Measurements from ENCODE around the gene CNTN5.
"Not testable (repeated sequence)": the region's sequence is repeated elsewhere in the genome, so short reads cannot be mapped to it uniquely, and the experiment has no call there.

CNTN5 gene

GRCh38 chr11:100229086-100229485, 1208.3 kb downstream of the CNTN5 start:
- DNase-seq: no peak

DNA sequence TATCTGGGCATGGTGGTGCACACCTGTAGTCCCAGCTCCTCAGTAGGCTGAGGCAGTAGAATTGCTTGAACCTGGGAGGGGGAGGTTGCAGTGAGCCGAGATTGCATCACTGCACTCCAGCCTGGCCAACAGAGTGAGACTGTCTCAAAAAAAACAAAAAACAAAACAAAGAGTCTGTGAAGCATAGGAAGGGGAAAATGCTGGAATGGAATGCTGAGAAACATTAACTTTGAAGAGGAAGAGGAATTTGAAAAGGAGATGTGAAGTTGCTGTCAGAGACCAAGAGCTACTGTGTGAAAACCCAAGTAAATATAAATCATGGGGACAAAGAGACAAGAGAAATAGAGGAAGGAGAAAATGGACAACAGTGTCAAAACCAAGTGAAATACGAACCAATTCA, 1211.3 kb downstream of the CNTN5 start:
- DNase-seq: no peak

- no peak for DNase-seq
These were observed 1214.3 kb downstream of the CNTN5 start for GRCh38 chr11:100235085-100235484.

- DNase-seq: no peak
These were observed 1219.3 kb downstream of the CNTN5 start for GRCh38 chr11:100240025-100240539.

- no peak for DNase-seq
These were observed 1227.0 kb downstream of the CNTN5 start for GRCh38 chr11:100247704-100248103.

DNA sequence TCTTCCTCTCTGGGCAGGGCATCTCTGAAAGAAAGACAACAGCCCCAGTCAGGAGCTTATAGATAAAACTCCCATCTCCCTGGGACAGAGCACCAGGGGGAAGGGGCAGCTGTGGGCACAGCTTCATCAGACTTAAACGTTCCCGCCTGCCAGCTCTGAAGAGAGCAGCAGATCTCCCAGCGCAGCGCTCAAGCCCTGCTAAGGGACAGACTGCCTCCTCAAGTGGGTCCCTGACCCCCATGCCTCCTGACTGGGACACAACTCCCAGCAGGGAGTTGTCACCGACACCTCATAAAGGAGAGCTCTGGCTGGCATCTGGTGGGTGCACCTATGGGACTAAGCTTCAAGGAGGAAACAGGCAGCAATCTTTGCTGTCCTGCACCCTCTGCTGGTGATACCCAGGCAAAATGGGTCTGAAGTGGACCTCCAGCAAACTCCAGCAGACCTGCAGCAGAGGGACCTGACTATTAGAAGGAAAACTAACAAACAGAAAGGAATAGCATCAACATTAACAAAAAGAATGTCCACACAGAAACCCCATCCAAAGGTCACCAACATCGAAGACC, 1236.6 kb downstream of the CNTN5 start:
- DNase-seq: not testable (repeated sequence)

- DNase-seq: no peak
These were observed 1248.8 kb downstream of the CNTN5 start for GRCh38 chr11:100269516-100269915.

- no peak for DNase-seq
These were observed 1252.5 kb downstream of the CNTN5 start for GRCh38 chr11:100273066-100273815.

DNA sequence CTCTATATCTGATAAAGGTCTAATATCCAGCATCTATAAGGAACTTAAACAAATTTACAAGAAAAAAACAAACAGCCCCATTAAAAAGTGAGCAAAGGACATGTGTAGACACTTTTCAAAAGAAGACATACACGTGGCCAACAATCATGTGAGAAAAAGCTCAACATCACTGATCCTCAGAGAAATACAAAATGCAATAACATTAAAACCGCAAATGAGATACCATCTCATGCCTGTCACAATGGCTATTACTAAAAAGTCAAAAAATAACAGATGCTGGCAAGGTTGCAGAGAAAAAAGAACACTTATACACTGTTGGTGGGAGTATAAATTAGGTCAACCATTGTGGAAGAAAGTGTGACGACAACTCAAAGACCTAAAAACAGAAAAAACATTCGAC, 1253.7 kb downstream of the CNTN5 start:
- not testable (repeated sequence) for DNase-seq

- no peak for DNase-seq
These were observed 1274.0 kb downstream of the CNTN5 start for GRCh38 chr11:100294748-100295147.

- no peak for DNase-seq
These were observed 1275.4 kb downstream of the CNTN5 start for GRCh38 chr11:100296051-100296679.

DNA sequence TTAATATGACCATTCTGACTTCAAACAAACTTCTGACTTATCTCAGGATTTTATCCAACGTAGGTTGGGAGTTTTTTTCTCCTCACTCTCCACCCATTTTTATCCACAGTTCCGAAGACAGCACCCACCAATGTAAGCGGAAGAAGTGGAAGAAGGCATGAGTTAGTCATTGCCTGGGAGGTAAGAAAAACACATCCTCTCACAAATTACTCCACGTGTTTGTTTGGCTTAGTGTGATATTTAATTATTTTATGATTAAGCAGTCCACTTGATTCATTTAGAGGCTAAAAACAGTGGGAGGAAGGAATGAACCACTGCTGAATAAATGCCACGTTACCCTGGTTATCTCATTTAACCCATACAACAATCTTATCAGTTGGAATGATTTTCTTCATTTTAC, 1276.8 kb downstream of the CNTN5 start:
- no peak for DNase-seq

- DNase-seq: no peak
These were observed 1282.1 kb downstream of the CNTN5 start for GRCh38 chr11:100302824-100303223.

- no peak for DNase-seq
These were observed 1283.1 kb downstream of the CNTN5 start for GRCh38 chr11:100303897-100304296.

DNA sequence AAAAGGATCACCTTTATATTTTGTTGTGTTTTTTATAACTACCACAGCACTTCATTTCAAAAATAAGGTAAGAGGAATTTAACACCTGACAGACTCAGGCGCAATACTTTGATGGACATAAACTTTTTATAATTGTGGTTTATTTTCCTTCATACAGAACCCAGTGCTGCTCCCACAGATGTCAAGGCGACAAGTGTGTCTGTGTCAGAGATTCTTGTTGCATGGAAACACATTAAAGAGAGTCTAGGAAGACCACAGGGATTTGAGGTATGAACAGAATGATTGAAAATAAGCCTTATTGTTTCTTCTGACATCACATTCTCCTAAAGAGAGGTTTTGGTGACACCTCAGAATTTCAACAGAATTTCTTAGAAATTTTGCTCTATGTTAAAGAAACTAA, 1287.5 kb downstream of the CNTN5 start:
- DNase-seq: no peak

GRCh38 chr11:100315946-100316345, 1295.2 kb downstream of the CNTN5 start:
- DNase-seq: no peak

GRCh38 chr11:100316952-100317351, 1296.2 kb downstream of the CNTN5 start:
- DNase-seq: no peak

DNA sequence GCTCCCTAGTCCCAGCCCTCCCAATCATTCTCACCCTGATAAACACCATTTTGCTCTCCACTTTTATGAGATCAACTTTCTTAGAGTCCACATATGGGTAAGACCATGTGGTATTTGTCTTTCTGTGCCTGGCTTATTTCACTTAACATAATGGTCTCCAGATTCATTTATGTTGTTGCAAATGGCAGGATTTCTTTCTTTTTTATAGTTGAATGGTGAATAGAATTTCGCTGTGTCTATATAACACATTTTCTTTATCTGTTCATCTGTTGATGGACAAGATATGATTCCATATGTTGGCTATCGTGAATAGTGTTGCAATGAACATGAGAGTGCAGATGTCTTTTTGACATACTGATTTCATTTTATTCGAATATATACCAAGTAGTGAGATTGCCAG, 1298.9 kb downstream of the CNTN5 start:
- DNase-seq: no peak

DNA sequence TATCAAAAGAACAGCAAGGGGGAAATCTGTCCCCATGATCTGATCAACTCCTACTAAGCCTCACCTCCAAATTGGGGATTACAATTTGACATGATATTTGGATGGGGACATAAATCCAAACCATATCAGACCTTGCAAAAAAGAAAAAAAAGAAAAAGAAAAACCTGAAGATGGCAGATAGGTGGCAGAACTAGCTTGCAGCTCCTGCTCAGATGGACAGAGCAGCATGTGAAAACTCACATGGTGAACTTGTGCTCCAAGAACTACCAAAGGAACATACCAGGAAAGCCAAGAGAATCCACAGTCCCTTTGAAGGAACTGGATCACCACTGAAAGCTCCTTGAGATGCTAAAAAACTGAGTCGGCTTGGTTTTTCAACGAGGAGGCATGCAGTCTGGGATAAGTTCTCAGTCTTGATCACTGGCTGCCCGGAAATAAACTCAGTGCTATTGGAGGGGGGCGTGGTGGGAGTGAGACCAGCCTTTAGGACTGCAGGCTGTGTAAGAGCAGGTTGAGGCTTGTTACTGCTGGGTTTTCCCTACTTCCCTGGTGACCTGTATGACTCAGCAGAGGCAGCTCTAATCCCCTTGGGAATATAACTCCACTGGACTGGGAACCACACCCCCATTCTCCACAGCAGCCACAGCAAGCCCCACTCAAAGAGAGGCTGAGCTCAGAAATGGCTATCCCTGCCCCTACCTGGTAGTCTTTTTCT, 1308.0 kb downstream of the CNTN5 start:
- DNase-seq: no peak

DNA sequence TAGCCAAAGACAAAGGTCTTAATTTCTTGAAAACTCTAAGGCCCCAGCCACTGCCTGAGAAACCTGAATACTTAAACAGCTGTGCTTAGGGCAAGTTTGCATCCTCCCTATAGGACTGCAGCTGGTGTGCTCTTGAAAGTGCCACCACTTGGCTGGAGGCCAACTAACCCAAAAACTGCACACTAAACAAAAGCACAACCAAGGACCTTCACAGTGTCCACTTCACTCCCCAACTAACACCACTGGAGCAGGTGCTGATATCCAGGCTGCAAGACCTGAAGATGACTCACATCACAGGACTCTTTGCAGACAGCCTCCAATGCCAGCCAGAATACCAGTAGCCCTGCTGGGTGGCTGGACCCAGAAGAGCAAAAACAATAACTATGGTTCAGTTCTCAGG, 1308.6 kb downstream of the CNTN5 start:
- DNase-seq: no peak

- no peak for DNase-seq
These were observed 1316.1 kb downstream of the CNTN5 start for GRCh38 chr11:100336873-100337272.

GRCh38 chr11:100338144-100338840, 1317.5 kb downstream of the CNTN5 start:
- DNase-seq: no peak

All from C1 segment of cervical spinal cord (tissue), 14 donors.